H1 (cell line): Measurements from ENCODE around the gene COL5A1. TPM values are rescaled to one million over a fixed set of nuclear protein-coding genes. Genes with fewer than 3 reads are reported as not detected.
A peak's percentile ranks its signal among the peaks of the same experiment; 100 is the strongest.

Experiments used
- CTCF ChIA-PET: fragments of 300-600 bp; sonication (Branson Sonifier 250); formaldehyde crosslinking; loops from one replicate; lab custom pipeline; 2021; ENCODE audit not compliant: partially characterized antibody; lab: Charles Lee
- POLR2A ChIA-PET: fragments of 300-600 bp; sonication (Branson Sonifier 250); formaldehyde crosslinking; loops from one replicate; lab custom pipeline; 2021; ENCODE audit warnings: inconsistent platforms; ENCODE audit not compliant: partially characterized antibody; lab: Charles Lee
- DNase-seq, 2 experiments: peaks; one replicate each; pipeline versions ENCODE4 v3.0.0 to v3.0.0-alpha.2; 2010 to 2022; ENCODE audit warnings: low spot score in 2 of 2, low read depth in 1 of 2, mixed read lengths in 1 of 2
- FAIRE-seq: peaks from 2 replicates; lab custom pipeline; 2011; peaks lifted over from hg19 to GRCh38; lab: Jason Lieb, UNC
- H2AFZ ChIP-seq: 2 replicates; pipeline ENCODE4 v1.8.1; 2012; ENCODE audit warnings: low read length, inconsistent platforms
- H2AK5ac ChIP-seq: 2 replicates; pipeline ENCODE4 v1.6.1; 2013; ENCODE audit warnings: low read depth, low read length
- H2BK120ac ChIP-seq: replicated peaks from 2 replicates; pipeline ENCODE3; 2013; ENCODE audit warnings: low read depth, low read length, inconsistent platforms
- H2BK12ac ChIP-seq: 2 replicates; pipeline ENCODE4 v1.6.1; 2013; ENCODE audit warnings: low read depth, low read length
- H2BK15ac ChIP-seq: 2 replicates; pipeline ENCODE4 v1.6.1; 2013; ENCODE audit warnings: low read length
- H2BK20ac ChIP-seq: 2 replicates; pipeline ENCODE4 v1.6.1; 2013; ENCODE audit warnings: low read length
- H2BK5ac ChIP-seq: 2 replicates; pipeline ENCODE4 v1.6.1; 2013; ENCODE audit warnings: low read depth, low read length
- H3K14ac ChIP-seq: 2 replicates; pipeline ENCODE4 v1.6.1; 2013; ENCODE audit warnings: inconsistent platforms; ENCODE audit not compliant: insufficient read length
- H3K18ac ChIP-seq: 2 replicates; pipeline ENCODE4 v1.6.1; 2013; ENCODE audit warnings: low read length; ENCODE audit errors: extremely low read depth
- H3K23ac ChIP-seq: 2 replicates; pipeline ENCODE4 v1.6.1; 2013; ENCODE audit warnings: inconsistent platforms; ENCODE audit not compliant: insufficient read length
- H3K23me2 ChIP-seq: 2 replicates; pipeline ENCODE4 v1.6.1; 2013; ENCODE audit warnings: low read depth, low read length
- H3K27ac ChIP-seq: 2 replicates; pipeline ENCODE4 v1.6.1; 2011; ENCODE audit warnings: low read depth, low read length, inconsistent platforms
- H3K27me3 ChIP-seq, 4 experiments: replicated peaks in 1 of 4; 1 replicate in 1 of 4; 2 replicates in 3 of 4; pipeline versions ENCODE4 v1.6.1 to v1.8.1; 2011 to 2013; ENCODE audit warnings: low read length in 3 of 4, mild to moderate bottlenecking in 3 of 4, inconsistent platforms in 2 of 4, mixed read lengths in 2 of 4, moderate library complexity in 1 of 4; ENCODE audit not compliant: control insufficient read depth in 3 of 4, insufficient read depth in 3 of 4; ENCODE audit errors: extremely low read depth in 1 of 4
- H3K36me3 ChIP-seq, 4 experiments: 2 replicates each; pipeline versions ENCODE4 v1.6.1 to v1.8.1; 2011 to 2013; ENCODE audit warnings: mild to moderate bottlenecking in 4 of 4, low read length in 3 of 4, moderate library complexity in 2 of 4, control low read depth in 1 of 4, inconsistent platforms in 1 of 4; ENCODE audit not compliant: insufficient read depth in 4 of 4, control insufficient read depth in 2 of 4
- H3K4ac ChIP-seq: replicated peaks from 2 replicates; pipeline ENCODE3; 2013; ENCODE audit warnings: low read length, low read depth, mixed read lengths, inconsistent platforms; ENCODE audit not compliant: insufficient read length
- H3K4me1 ChIP-seq, 4 experiments: replicated peaks in 1 of 4; 1 replicate in 1 of 4; 2 replicates in 3 of 4; pipeline versions ENCODE4 v1.6.1 to v1.8.1; 2011 to 2013; ENCODE audit warnings: low read length in 3 of 4, inconsistent platforms in 2 of 4, mixed read lengths in 1 of 4; ENCODE audit not compliant: insufficient read depth in 4 of 4, control insufficient read depth in 3 of 4
- H3K4me2 ChIP-seq, 2 experiments: 2 replicates each; pipeline versions ENCODE4 v1.6.1 to v1.8.1; 2011 to 2013; ENCODE audit warnings: low read depth in 2 of 2, low read length in 2 of 2, control low read depth in 1 of 2, inconsistent platforms in 1 of 2, mild to moderate bottlenecking in 1 of 2; ENCODE audit not compliant: insufficient read depth in 1 of 2
- H3K4me3 ChIP-seq, 4 experiments: fragments of 200-600, 300-600 bp in 1 of 4; sonication (generic), shearing (Covaris generic), sonication (Bioruptor Twin) in 1 of 4; 2 replicates each; pipeline versions ENCODE4 v1.5.1 to v1.8.1; 2011 to 2016; ENCODE audit warnings: low read length in 4 of 4, low read depth in 3 of 4, control low read depth in 2 of 4, inconsistent platforms in 2 of 4, mild to moderate bottlenecking in 2 of 4, mixed read lengths in 1 of 4, moderate library complexity in 1 of 4; ENCODE audit not compliant: insufficient read depth in 2 of 4; ENCODE audit errors: extremely low read depth in 1 of 4
- H3K56ac ChIP-seq: replicated peaks from 2 replicates; pipeline ENCODE3; 2013; ENCODE audit warnings: low read depth, mild to moderate bottlenecking, mixed read lengths, low read length, inconsistent platforms; ENCODE audit not compliant: insufficient read length
- H3K79me1 ChIP-seq: 2 replicates; pipeline ENCODE4 v1.6.1; 2013; ENCODE audit warnings: low read depth, low read length, control low read depth
- H3K79me2 ChIP-seq, 2 experiments: 2 replicates each; pipeline versions ENCODE4 v1.6.1 to v1.8.1; 2012 to 2013; ENCODE audit warnings: low read length in 2 of 2, mild to moderate bottlenecking in 2 of 2, inconsistent platforms in 1 of 2; ENCODE audit not compliant: insufficient read depth in 2 of 2, control insufficient read depth in 1 of 2
- H3K9ac ChIP-seq, 4 experiments: replicated peaks in 1 of 4; 1 replicate in 1 of 4; 2 replicates in 3 of 4; pipeline versions ENCODE4 v1.6.1 to v1.8.1; 2011 to 2013; ENCODE audit warnings: low read depth in 3 of 4, low read length in 3 of 4, control low read depth in 2 of 4, mild to moderate bottlenecking in 2 of 4, moderate library complexity in 2 of 4, inconsistent platforms in 1 of 4; ENCODE audit errors: extremely low read depth in 1 of 4
- H3K9me3 ChIP-seq, 2 experiments: 2 replicates each; pipeline versions ENCODE4 v1.6.1 to v1.8.1; 2012 to 2013; ENCODE audit warnings: mild to moderate bottlenecking in 2 of 2, moderate library complexity in 2 of 2, control low read depth in 1 of 2, inconsistent platforms in 1 of 2, low read depth in 1 of 2, low read length in 1 of 2, mixed read lengths in 1 of 2; ENCODE audit not compliant: insufficient read depth in 2 of 2
- H4K20me1 ChIP-seq, 2 experiments: replicated peaks in 1 of 2; 2 replicates each; pipeline versions ENCODE3 to v1.8.1; 2011 to 2013; ENCODE audit warnings: inconsistent platforms in 2 of 2, low read length in 2 of 2, mild to moderate bottlenecking in 1 of 2; ENCODE audit not compliant: insufficient read depth in 2 of 2, control insufficient read depth in 1 of 2
- H4K5ac ChIP-seq: 2 replicates; pipeline ENCODE4 v1.6.1; 2013; ENCODE audit warnings: low read length, low read depth, mixed read lengths, inconsistent platforms; ENCODE audit not compliant: insufficient read length
- H4K8ac ChIP-seq: 2 replicates; pipeline ENCODE4 v1.8.0; 2013; ENCODE audit warnings: mild to moderate bottlenecking, moderate library complexity, low read length, inconsistent platforms; ENCODE audit not compliant: insufficient read depth; ENCODE audit errors: extremely low read depth
- H4K91ac ChIP-seq: replicated peaks from 2 replicates; pipeline ENCODE3; 2013; ENCODE audit warnings: low read length, mixed read lengths, inconsistent platforms; ENCODE audit not compliant: insufficient read length
- GABPA ChIP-seq: IDR thresholded peaks from 2 replicates; pipeline ENCODE4 v1.6.1; 2011; ENCODE audit warnings: mild to moderate bottlenecking, low read length, moderate library complexity, borderline replicate concordance; ENCODE audit not compliant: insufficient read depth
- NRF1 ChIP-seq: IDR thresholded peaks from 2 replicates; pipeline ENCODE4 v1.6.1; 2011; ENCODE audit warnings: mild to moderate bottlenecking, low read depth, low read length, improper control_type of control experiment
- RAD21 ChIP-seq, 2 experiments: IDR thresholded peaks in 1 of 2; conservative IDR thresholded peaks in 1 of 2; 2 replicates each; pipeline ENCODE4 v1.6.1; 2011; ENCODE audit warnings: low read depth in 2 of 2, low read length in 2 of 2, improper control_type of control experiment in 1 of 2, inconsistent platforms in 1 of 2, mild to moderate bottlenecking in 1 of 2, moderate library complexity in 1 of 2
- WGBS, 2 experiments: shearing (Covaris generic) in 1 of 2; methylation state at CpG; one replicate each; pipeline versions ENCODE4 v1.1.6 to v1.1.7; 2013 to 2015; ENCODE audit warnings: low lambda C conversion rate in 2 of 2, mixed read lengths in 2 of 2, inconsistent platforms in 1 of 2, low coverage in 1 of 2, missing lambda C conversion rate in 1 of 2; ENCODE audit not compliant: insufficient replicate concordance in 2 of 2, insufficient coverage in 1 of 2, insufficient read length in 1 of 2; ENCODE audit errors: extremely low coverage in 1 of 2, missing lambda C conversion rate in 1 of 2; 5-methylcytosine and 5-hydroxymethylcytosine counted together
- polyA plus RNA-seq, 7 experiments: library from polyadenylated mRNA; depleted of rRNA in 3 of 7; stranded (reverse) in 5 of 7; unstranded in 2 of 7; fragments of >200 nt in 5 of 7; fragments of 200-250 nt in 2 of 7; gene quantifications; 1 replicate in 5 of 7; 2 replicates in 1 of 7; 4 replicates in 1 of 7; pipeline versions ENCODE4 v1.2.1 to v1.2.3, GENCODE V29; 2011 to 2013; ENCODE audit warnings: missing spikeins in 2 of 7, mixed read lengths in 2 of 7
- total RNA-seq: library from RNA; stranded (reverse); fragmentation: NEBNext Ultra II Directional; extraction: Animal tissue kit (Norgen Biotek cat#: 25700); gene quantifications from 2 replicates; pipeline ENCODE4 v1.2.1, GENCODE V29; 2021
- TF ChIP-seq, protein P1 (sequence below): IDR thresholded peaks from 2 replicates; pipeline ENCODE4 v1.6.1; 2012; ENCODE audit warnings: inconsistent platforms
- TF ChIP-seq, protein P2 (sequence below), 3 experiments: IDR thresholded peaks; 1 replicate in 2 of 3; 2 replicates in 1 of 3; pipeline versions ENCODE4 v1.5.1 to v1.6.1; 2011; ENCODE audit warnings: low read length in 3 of 3, mild to moderate bottlenecking in 3 of 3, inconsistent platforms in 2 of 3, low read depth in 1 of 3, moderate library complexity in 1 of 3; ENCODE audit not compliant: insufficient read depth in 1 of 3; ENCODE audit errors: control extremely low read depth in 1 of 3

COL5A1 gene
- total and polyA plus RNA-seq, 2 of the 8 experiments (the other 6 are each of a cell fraction or from before 2014, with no cell fraction given): 3.8 to 12.0 TPM

DNA sequence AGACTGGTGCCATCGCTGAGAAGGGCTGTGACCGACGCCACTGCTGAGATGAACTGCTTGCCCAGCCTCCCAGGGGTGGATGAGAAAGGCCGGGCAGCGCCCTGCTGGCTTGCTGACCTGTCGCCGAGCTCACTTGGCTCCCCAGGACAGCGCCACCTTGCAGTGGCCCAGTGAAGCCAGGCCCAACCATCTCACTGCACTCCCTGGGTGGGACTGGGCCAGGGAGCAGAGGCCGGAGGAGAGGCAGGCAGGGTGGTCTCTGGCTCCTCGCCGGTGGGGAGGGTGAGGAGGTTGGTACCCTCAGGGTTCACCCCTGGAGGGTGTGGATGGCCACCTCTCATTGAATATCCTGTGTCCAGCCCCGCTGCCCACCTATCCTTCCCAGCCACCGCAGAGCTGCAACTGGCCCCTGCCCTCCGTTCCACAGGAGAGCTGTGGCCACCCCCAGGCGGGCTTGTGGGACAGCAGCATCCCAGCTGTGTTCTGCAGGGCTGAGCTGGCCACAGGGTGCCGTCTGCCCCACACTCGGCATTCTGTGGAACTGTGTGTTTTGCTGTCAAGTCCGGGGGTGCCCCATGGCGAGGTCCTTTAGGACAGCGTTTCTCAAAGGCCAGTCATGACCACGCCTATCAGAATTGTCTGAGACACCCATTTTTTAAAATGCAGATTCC is 198.0 kb downstream of the COL5A1 start:
- no peak overlapping the region for H2BK20ac ChIP-seq
- H3K23ac ChIP-seq: no peak overlapping the region
- no peak overlapping the region for H2BK5ac ChIP-seq
- H2BK15ac ChIP-seq: no peak overlapping the region
- no peaks in the 10 kb centered on the region for H3K4me1 ChIP-seq
- no peak overlapping the region for H2AK5ac ChIP-seq
- no peak overlapping the region for H3K14ac ChIP-seq
- no peaks in the 10 kb centered on the region for H3K27me3 ChIP-seq
- no peak overlapping the region for H2BK120ac ChIP-seq
- no peak overlapping the region for H4K91ac ChIP-seq
- no peak overlapping the region for H3K4me2 ChIP-seq
- no peak for FAIRE-seq
- H3K36me3 ChIP-seq: no peaks in the 10 kb centered on the region; a peak in 1 of 8 replicates
- H3K56ac ChIP-seq: no peak overlapping the region
- H3K23me2 ChIP-seq: no peaks in the 10 kb centered on the region
- peak overlapping the region; percentile 73 for H4K8ac ChIP-seq
- no peak overlapping the region for H2AFZ ChIP-seq
- no peak overlapping the region for H3K4me3 ChIP-seq
- H3K4ac ChIP-seq: no peak overlapping the region
- DNase-seq: peak in 1 of 2 experiments; percentile 59
- H3K79me1 ChIP-seq: no peaks in the 10 kb centered on the region
- no peak overlapping the region for H3K27ac ChIP-seq
- TF ChIP-seq, protein P1, sequence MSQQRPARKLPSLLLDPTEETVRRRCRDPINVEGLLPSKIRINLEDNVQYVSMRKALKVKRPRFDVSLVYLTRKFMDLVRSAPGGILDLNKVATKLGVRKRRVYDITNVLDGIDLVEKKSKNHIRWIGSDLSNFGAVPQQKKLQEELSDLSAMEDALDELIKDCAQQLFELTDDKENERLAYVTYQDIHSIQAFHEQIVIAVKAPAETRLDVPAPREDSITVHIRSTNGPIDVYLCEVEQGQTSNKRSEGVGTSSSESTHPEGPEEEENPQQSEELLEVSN: no peak
- TF ChIP-seq NRF1 (no peak), RAD21 (IDR thresholded peaks at IDR 0.05 in 1 of 2, conservative IDR thresholded peaks at IDR 0.05 in 1 of 2; ENCODE audit: low read depth in 2 of 2, low read length in 2 of 2) (peak; percentile 31 to 55; a peak in 3 of 4 replicates), GABPA (peak; percentile 24; the same call in 1 of the 2 replicates)
- TF ChIP-seq, protein P2, sequence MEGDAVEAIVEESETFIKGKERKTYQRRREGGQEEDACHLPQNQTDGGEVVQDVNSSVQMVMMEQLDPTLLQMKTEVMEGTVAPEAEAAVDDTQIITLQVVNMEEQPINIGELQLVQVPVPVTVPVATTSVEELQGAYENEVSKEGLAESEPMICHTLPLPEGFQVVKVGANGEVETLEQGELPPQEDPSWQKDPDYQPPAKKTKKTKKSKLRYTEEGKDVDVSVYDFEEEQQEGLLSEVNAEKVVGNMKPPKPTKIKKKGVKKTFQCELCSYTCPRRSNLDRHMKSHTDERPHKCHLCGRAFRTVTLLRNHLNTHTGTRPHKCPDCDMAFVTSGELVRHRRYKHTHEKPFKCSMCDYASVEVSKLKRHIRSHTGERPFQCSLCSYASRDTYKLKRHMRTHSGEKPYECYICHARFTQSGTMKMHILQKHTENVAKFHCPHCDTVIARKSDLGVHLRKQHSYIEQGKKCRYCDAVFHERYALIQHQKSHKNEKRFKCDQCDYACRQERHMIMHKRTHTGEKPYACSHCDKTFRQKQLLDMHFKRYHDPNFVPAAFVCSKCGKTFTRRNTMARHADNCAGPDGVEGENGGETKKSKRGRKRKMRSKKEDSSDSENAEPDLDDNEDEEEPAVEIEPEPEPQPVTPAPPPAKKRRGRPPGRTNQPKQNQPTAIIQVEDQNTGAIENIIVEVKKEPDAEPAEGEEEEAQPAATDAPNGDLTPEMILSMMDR (IDR thresholded peaks at IDR 0.05; ENCODE audit: control extremely low read depth in 1 of 3, insufficient read depth in 1 of 3, low read depth in 1 of 3, low read length in 3 of 3): peak; percentile 65 to 80 (median 71)
- ChIA-PET CTCF (interaction anchor here (0.7 to 4.2 kb wide), 25 partner anchors 9 to 150 kb away, joined by 3 to 19 read pairs (median 4); no protein-coding TSS in a partner anchor), POLR2A (no interaction called here)
- 91% methylated on average over 20 of the region's 21 CpGs; no CpG with 5 or more reads in 1 of the 2 experiments for WGBS, 2 experiments
- no peaks in the 10 kb centered on the region for H3K79me2 ChIP-seq
- H2BK12ac ChIP-seq: no peak overlapping the region
- no peaks in the 10 kb centered on the region for H4K20me1 ChIP-seq
- no peaks in the 10 kb centered on the region for H3K9me3 ChIP-seq
- no peak overlapping the region for H3K9ac ChIP-seq
- no peak overlapping the region for H3K18ac ChIP-seq
- no peak overlapping the region for H4K5ac ChIP-seq
